Measurements from ENCODE around the gene CREG1. TPM values are rescaled to one million over a fixed set of nuclear protein-coding genes. Genes with fewer than 3 reads are reported as not detected.

The CREG1 gene
- total RNA-seq, 1 donor from 2014 or later = 19.2 TPM

DNA sequence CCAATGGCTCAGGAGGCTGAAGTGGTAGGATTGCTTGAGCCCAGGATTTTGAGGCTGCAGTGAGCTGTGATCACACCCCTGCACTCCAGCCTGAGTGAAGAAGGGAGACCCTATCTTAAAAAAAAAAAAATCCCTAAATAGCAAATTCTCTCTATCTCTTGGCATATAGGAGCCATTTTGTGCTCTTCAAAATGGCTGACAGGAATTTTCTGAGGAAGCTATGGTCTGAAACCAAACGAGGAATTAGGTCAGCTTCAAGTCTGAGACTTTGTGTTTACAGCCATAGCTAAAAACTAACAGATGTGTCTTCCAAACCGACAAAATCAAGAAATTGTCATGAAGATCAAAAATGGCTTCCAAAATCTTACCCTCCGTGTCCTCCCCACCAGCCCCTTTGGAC, 45.8 kb downstream of the CREG1 start:
- H3K9me3 Mint-ChIP-seq (ENCODE audit: unreplicated experiment) = no peaks in the 10 kb centered on the region
- peaks cover 49% of the 10 kb centered on the region for H3K27me3 Mint-ChIP-seq (ENCODE audit: unreplicated experiment)
- no peaks in the 10 kb centered on the region for H3K4me1 Mint-ChIP-seq (ENCODE audit: unreplicated experiment)
- no peak for DNase-seq (ENCODE audit: extremely low spot score, unreplicated experiment)
- H3K36me3 Mint-ChIP-seq (ENCODE audit: unreplicated experiment) = no peaks in the 10 kb centered on the region
- TF ChIP-seq, protein P1, sequence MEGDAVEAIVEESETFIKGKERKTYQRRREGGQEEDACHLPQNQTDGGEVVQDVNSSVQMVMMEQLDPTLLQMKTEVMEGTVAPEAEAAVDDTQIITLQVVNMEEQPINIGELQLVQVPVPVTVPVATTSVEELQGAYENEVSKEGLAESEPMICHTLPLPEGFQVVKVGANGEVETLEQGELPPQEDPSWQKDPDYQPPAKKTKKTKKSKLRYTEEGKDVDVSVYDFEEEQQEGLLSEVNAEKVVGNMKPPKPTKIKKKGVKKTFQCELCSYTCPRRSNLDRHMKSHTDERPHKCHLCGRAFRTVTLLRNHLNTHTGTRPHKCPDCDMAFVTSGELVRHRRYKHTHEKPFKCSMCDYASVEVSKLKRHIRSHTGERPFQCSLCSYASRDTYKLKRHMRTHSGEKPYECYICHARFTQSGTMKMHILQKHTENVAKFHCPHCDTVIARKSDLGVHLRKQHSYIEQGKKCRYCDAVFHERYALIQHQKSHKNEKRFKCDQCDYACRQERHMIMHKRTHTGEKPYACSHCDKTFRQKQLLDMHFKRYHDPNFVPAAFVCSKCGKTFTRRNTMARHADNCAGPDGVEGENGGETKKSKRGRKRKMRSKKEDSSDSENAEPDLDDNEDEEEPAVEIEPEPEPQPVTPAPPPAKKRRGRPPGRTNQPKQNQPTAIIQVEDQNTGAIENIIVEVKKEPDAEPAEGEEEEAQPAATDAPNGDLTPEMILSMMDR (IDR thresholded peaks at IDR 0.05) = no peak
- H3K4me3 Mint-ChIP-seq (ENCODE audit: unreplicated experiment) = no peak overlapping the region
- H3K27ac Mint-ChIP-seq (ENCODE audit: unreplicated experiment) = no peak overlapping the region

DNA sequence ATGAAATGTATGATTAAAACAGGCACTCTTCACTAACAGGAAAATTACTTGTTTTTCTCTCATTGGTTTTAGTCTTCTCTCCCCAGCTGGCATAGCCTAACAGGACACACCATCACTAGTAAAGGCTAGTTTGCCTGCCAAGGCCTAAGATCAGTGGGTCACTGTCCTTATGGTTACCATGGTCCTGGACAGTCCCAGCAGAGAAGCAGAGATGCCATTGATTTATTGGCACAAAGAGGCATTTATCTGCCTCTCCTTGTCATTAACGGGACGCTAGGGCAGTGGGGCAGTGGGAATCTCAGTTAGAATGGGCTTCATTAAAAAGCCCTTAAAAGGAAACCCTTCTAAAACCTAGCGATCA, 49.1 kb downstream of the CREG1 start:
- no peak overlapping the region for H3K4me3 Mint-ChIP-seq (ENCODE audit: unreplicated experiment)
- no peak overlapping the region for H3K27ac Mint-ChIP-seq (ENCODE audit: unreplicated experiment)
- H3K36me3 Mint-ChIP-seq (ENCODE audit: unreplicated experiment) = no peaks in the 10 kb centered on the region
- H3K27me3 Mint-ChIP-seq (ENCODE audit: unreplicated experiment) = peaks cover 53% of the 10 kb centered on the region
- H3K9me3 Mint-ChIP-seq (ENCODE audit: unreplicated experiment) = no peaks in the 10 kb centered on the region
- no peaks in the 10 kb centered on the region for H3K4me1 Mint-ChIP-seq (ENCODE audit: unreplicated experiment)
- TF ChIP-seq, protein P1 (IDR thresholded peaks at IDR 0.05) = no peak
- no peak for DNase-seq (ENCODE audit: extremely low spot score, unreplicated experiment)

DNA sequence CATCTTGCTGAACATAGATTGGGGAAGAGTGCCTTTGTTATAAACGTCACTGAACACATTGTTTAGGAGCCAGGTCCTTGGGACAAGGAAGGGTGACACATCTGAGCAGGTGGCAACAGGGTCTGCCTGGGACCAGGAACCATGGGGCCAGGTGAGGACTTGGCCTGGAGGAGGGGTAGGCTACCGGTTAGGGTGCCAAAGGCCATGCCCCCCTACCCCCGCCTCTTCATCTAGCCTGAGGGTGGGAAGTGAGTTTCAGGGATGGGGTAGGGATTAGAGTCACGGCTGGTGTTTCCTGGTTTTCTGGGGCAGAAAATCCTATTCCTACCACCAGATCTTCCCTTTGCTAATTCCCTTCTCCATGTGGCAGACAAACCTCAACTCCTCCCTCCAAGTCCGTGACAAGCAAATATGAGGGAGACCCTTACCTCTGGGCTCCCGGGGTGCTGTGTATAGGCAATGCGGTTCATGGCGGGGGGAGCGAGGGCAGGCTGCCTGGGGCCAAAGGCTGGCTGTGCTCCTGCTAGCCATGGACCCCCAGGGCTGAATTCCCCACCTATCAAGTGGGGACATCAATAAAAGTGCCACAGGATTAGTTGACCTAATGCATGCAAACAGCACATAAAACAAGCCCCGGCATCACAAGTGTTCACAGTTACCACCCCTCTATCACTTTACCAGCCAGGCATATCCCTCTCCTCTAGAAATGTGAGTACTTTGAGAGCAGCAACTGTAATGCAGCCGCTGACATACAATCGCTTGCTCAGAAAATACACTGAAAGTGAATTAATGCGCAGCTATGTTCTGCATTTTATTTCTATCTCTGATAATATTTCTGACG, 49.7 kb downstream of the CREG1 start:
- Mint-ChIP-seq H3K4me1 (ENCODE audit: unreplicated experiment) (no peaks in the 10 kb centered on the region), H3K27ac (ENCODE audit: unreplicated experiment) (no peak overlapping the region), H3K4me3 (ENCODE audit: unreplicated experiment) (no peak overlapping the region), H3K9me3 (ENCODE audit: unreplicated experiment) (no peaks in the 10 kb centered on the region), H3K36me3 (ENCODE audit: unreplicated experiment) (no peaks in the 10 kb centered on the region), H3K27me3 (ENCODE audit: unreplicated experiment) (peaks cover 53% of the 10 kb centered on the region)
- TF ChIP-seq, protein P1 (IDR thresholded peaks at IDR 0.05) = no peak
- DNase-seq (ENCODE audit: extremely low spot score, unreplicated experiment) = no peak

DNA sequence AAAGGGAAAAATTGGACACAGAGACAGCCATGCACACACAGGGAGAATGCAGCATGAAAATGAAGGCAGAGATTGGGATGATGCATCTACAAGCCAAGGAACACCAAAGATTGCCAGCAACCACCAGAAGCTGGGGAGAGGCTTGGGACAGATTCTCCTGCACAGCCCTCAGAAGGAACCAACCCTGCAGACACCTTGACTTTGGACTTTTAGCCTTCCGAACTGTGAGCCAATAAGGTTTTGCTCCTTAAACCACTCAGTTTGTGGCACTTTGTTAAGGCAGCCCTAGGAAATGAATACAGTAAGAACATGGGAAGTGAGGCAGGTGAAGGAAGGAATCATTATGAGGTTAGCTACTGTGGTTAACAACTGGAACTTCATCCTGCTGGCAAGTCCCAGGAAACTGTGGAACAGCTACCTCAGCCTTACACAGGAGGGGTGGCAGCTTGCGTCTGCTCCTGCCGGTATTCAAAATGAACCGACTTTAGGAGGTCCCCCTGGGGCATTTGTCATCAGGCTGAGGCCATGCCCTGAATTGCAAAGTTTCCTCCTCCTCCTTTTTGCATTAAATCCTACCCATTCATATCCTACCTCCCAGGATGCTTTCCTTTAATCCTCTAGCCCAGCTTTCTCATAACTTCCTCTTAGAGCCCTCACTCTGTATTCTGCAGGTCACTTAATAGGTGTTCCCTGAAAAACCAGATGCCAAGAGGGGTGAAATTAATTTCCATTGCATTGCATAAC, 50.7 kb downstream of the CREG1 start:
- Mint-ChIP-seq H3K27ac (ENCODE audit: unreplicated experiment) (no peak overlapping the region), H3K4me3 (ENCODE audit: unreplicated experiment) (no peak overlapping the region), H3K27me3 (ENCODE audit: unreplicated experiment) (peaks cover 58% of the 10 kb centered on the region), H3K36me3 (ENCODE audit: unreplicated experiment) (no peaks in the 10 kb centered on the region), H3K4me1 (ENCODE audit: unreplicated experiment) (no peaks in the 10 kb centered on the region), H3K9me3 (ENCODE audit: unreplicated experiment) (no peaks in the 10 kb centered on the region)
- no peak for DNase-seq (ENCODE audit: extremely low spot score, unreplicated experiment)
- TF ChIP-seq, protein P1 (IDR thresholded peaks at IDR 0.05) = no peak

DNA sequence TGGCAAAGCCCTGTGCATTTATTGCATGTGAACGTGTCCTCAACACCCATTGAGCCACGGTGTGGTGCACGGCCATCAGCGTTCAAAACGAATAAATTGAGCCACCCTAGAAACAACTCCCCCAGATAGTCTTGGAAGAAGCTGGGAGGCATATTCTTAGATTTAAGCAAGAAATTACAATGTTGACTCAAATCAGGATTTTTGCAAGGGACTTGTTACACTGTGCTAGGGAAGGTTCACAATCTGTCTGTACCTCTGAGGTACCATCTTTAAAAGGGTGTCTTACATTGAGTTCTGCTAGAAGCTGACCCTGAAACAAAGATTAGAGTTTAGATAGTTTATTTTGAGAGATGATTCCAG, 51.4 kb downstream of the CREG1 start:
- TF ChIP-seq, protein P1 (IDR thresholded peaks at IDR 0.05) = no peak
- H3K27me3 Mint-ChIP-seq (ENCODE audit: unreplicated experiment) = peaks cover 66% of the 10 kb centered on the region
- H3K4me1 Mint-ChIP-seq (ENCODE audit: unreplicated experiment) = no peaks in the 10 kb centered on the region
- no peaks in the 10 kb centered on the region for H3K36me3 Mint-ChIP-seq (ENCODE audit: unreplicated experiment)
- H3K27ac Mint-ChIP-seq (ENCODE audit: unreplicated experiment) = no peak overlapping the region
- H3K9me3 Mint-ChIP-seq (ENCODE audit: unreplicated experiment) = no peaks in the 10 kb centered on the region
- DNase-seq (ENCODE audit: extremely low spot score, unreplicated experiment) = no peak
- H3K4me3 Mint-ChIP-seq (ENCODE audit: unreplicated experiment) = no peak overlapping the region
